Endodermal cell (in vitro differentiated cells): ENCODE results near the gene NEDD4L. TPM values are rescaled to one million over a fixed set of nuclear protein-coding genes. Genes with fewer than 3 reads are reported as not detected.

Experiments
- DNase-seq: peaks from one replicate; pipeline ENCODE4 v3.0.0-alpha.2; 2017
- H3K27ac ChIP-seq: 2 replicates; pipeline ENCODE4 v1.5.1; 2013; ENCODE audit warnings: mild to moderate bottlenecking, low read depth, low read length, moderate library complexity
- H3K27me3 ChIP-seq: 2 replicates; pipeline ENCODE4 v1.6.1; 2013; ENCODE audit warnings: mild to moderate bottlenecking, low read length, moderate library complexity; ENCODE audit not compliant: insufficient read depth, control insufficient read depth, poor library complexity, severe bottlenecking
- H3K36me3 ChIP-seq: 2 replicates; pipeline ENCODE4 v1.7.0; 2013; ENCODE audit warnings: mild to moderate bottlenecking, low read length, moderate library complexity; ENCODE audit not compliant: control insufficient read depth, insufficient read depth
- H3K4me1 ChIP-seq: one replicate; pipeline ENCODE4 v1.7.0; 2013; ENCODE audit warnings: low read length; ENCODE audit not compliant: control insufficient read depth, insufficient read depth
- H3K4me3 ChIP-seq: 2 replicates; pipeline ENCODE4 v1.5.1; 2013; ENCODE audit warnings: mild to moderate bottlenecking, low read length, moderate library complexity
- H3K9ac ChIP-seq: 2 replicates; pipeline ENCODE4 v1.6.1; 2013; ENCODE audit warnings: mild to moderate bottlenecking, low read length, moderate library complexity; ENCODE audit not compliant: poor library complexity, severe bottlenecking; ENCODE audit errors: extremely low read depth
- H3K9me3 ChIP-seq: 2 replicates; pipeline ENCODE4 v1.6.1; 2013; ENCODE audit warnings: mild to moderate bottlenecking, low read length, moderate library complexity; ENCODE audit not compliant: control insufficient read depth
- H3K27ac Mint-ChIP-seq: 2 replicates; pipeline ENCODE4 v1.8.0; 2020; ENCODE audit warnings: mixed read lengths
- H3K27me3 Mint-ChIP-seq: 2 replicates; pipeline ENCODE4 v1.8.0; 2021; ENCODE audit warnings: mild to moderate bottlenecking, mixed read lengths; ENCODE audit not compliant: insufficient read depth
- H3K36me3 Mint-ChIP-seq: 2 replicates; pipeline ENCODE4 v1.8.0; 2020; ENCODE audit warnings: low read depth, mixed read lengths
- H3K4me1 Mint-ChIP-seq: 2 replicates; pipeline ENCODE4 v1.8.0; 2020; ENCODE audit warnings: mixed read lengths
- H3K4me3 Mint-ChIP-seq: 2 replicates; pipeline ENCODE4 v1.8.0; 2020; ENCODE audit warnings: mild to moderate bottlenecking, moderate library complexity, mixed read lengths
- H3K9me3 Mint-ChIP-seq: 2 replicates; pipeline ENCODE4 v1.8.0; 2020; ENCODE audit warnings: mild to moderate bottlenecking, mixed read lengths
- CTCF ChIP-seq: fragments of 200-600 bp; sonication (generic); conservative IDR thresholded peaks from 2 replicates; pipeline ENCODE4 v1.5.0; 2021; ENCODE audit warnings: antibody characterized with exemption, mild to moderate bottlenecking
- WGBS, 2 experiments: methylation state at CpG; one replicate each; pipeline versions ENCODE4 v1.1.5 to v1.1.7; 2013; ENCODE audit warnings: missing lambda C conversion rate in 2 of 2, mixed read lengths in 1 of 2; ENCODE audit not compliant: insufficient coverage in 1 of 2, insufficient read length in 1 of 2; 5-methylcytosine and 5-hydroxymethylcytosine counted together
- total RNA-seq, 2 donors: library from RNA; stranded (reverse); fragmentation: NEBNext Ultra II Directional in 1 of 2; extraction: Animal tissue kit (Norgen Biotek cat#: 25700) in 1 of 2; gene quantifications; 2 replicates in 1 of 2; 3 replicates in 1 of 2; pipeline ENCODE4 v1.2.1, GENCODE V29; 2021

The NEDD4L gene
- total RNA-seq, 2 donors from 2014 or later: 70.5 to 75.3 TPM

GRCh38 chr18:58254873-58255511, 211.0 kb downstream of the NEDD4L start:
- WGBS, 2 experiments: 38 to 58% methylated on average over 6 to 17 of the region's 17 CpGs
- Mint-ChIP-seq H3K36me3 (peaks cover 3% of the 10 kb centered on the region), H3K4me1 (peaks cover 17% of the 10 kb centered on the region), H3K27ac (peak overlapping the region; percentile 45), H3K4me3 (no peak overlapping the region), H3K27me3 (no peaks in the 10 kb centered on the region), H3K9me3 (no peaks in the 10 kb centered on the region)
- Histone ChIP-seq H3K4me1 (no peaks in the 10 kb centered on the region), H3K27me3 (no peaks in the 10 kb centered on the region), H3K9ac (no peak overlapping the region), H3K4me3 (no peak overlapping the region), H3K27ac (no peak overlapping the region), H3K36me3 (no peaks in the 10 kb centered on the region), H3K9me3 (no peaks in the 10 kb centered on the region)
- TF ChIP-seq CTCF: no peak
- DNase-seq: peak; percentile 83

GRCh38 chr18:58255701-58256311, 211.8 kb downstream of the NEDD4L start:
- H3K9ac ChIP-seq: no peak overlapping the region
- peaks cover 17% of the 10 kb centered on the region for H3K4me1 Mint-ChIP-seq
- TF ChIP-seq CTCF: no peak
- no peaks in the 10 kb centered on the region for H3K9me3 ChIP-seq
- H3K27ac ChIP-seq: no peak overlapping the region
- no peak overlapping the region for H3K27ac Mint-ChIP-seq
- H3K36me3 ChIP-seq: no peaks in the 10 kb centered on the region
- H3K4me3 Mint-ChIP-seq: no peak overlapping the region
- WGBS, 2 experiments: 96 to 98% methylated on average over 35 to 67 of the region's 67 CpGs
- DNase-seq: peak; percentile 52
- H3K27me3 Mint-ChIP-seq: no peaks in the 10 kb centered on the region
- no peaks in the 10 kb centered on the region for H3K27me3 ChIP-seq
- H3K4me1 ChIP-seq: no peaks in the 10 kb centered on the region
- H3K4me3 ChIP-seq: no peak overlapping the region
- peaks cover 3% of the 10 kb centered on the region for H3K36me3 Mint-ChIP-seq
- no peaks in the 10 kb centered on the region for H3K9me3 Mint-ChIP-seq

GRCh38 chr18:58256316-58257080, 212.5 kb downstream of the NEDD4L start:
- Histone ChIP-seq H3K9ac (no peak overlapping the region), H3K27me3 (no peaks in the 10 kb centered on the region), H3K4me1 (no peaks in the 10 kb centered on the region), H3K9me3 (no peaks in the 10 kb centered on the region), H3K27ac (no peak overlapping the region), H3K4me3 (no peak overlapping the region), H3K36me3 (no peaks in the 10 kb centered on the region)
- 95 to 98% methylated on average over 25 to 39 of the region's 39 CpGs for WGBS, 2 experiments
- Mint-ChIP-seq H3K4me1 (peaks cover 17% of the 10 kb centered on the region), H3K27me3 (no peaks in the 10 kb centered on the region), H3K4me3 (no peak overlapping the region), H3K36me3 (peaks cover 3% of the 10 kb centered on the region), H3K9me3 (no peaks in the 10 kb centered on the region), H3K27ac (no peak overlapping the region)
- peak; percentile 39 for DNase-seq
- TF ChIP-seq CTCF: no peak
